ENCODE data around the gene B3GAT1.
A peak's percentile ranks its signal among the peaks of the same experiment; 100 is the strongest.
"Not testable (repeated sequence)": the region's sequence is repeated elsewhere in the genome, so short reads cannot be mapped to it uniquely, and the experiment has no call there.

B3GAT1 gene

GRCh38 chr11:134349109-134349801 is 62.8 kb downstream of the B3GAT1 start:
- no peak for DNase-seq

- DNase-seq, result no peak
Observed at GRCh38 chr11:134347441-134347840, 64.6 kb downstream of the B3GAT1 start.

GRCh38 chr11:134346976-134347350 is 65.1 kb downstream of the B3GAT1 start:
- DNase-seq, result no peak

- no peak for DNase-seq
Observed at GRCh38 chr11:134346101-134346975, 65.7 kb downstream of the B3GAT1 start.

- DNase-seq, result no peak
Observed at GRCh38 chr11:134345237-134345550, 66.8 kb downstream of the B3GAT1 start.

GRCh38 chr11:134344497-134345236 is 67.4 kb downstream of the B3GAT1 start:
- DNase-seq, result not testable (repeated sequence)

GRCh38 chr11:134343646-134344045 is 68.4 kb downstream of the B3GAT1 start:
- no peak for DNase-seq

GRCh38 chr11:134342572-134343340 is 69.3 kb downstream of the B3GAT1 start:
- DNase-seq, result no peak

- DNase-seq, result no peak
Observed at GRCh38 chr11:134341805-134342571, 70.1 kb downstream of the B3GAT1 start.

GRCh38 chr11:134340354-134340964 is 71.6 kb downstream of the B3GAT1 start:
- no peak for DNase-seq

GRCh38 chr11:134339756-134340155 is 72.3 kb downstream of the B3GAT1 start:
- DNase-seq, result no peak

- no peak for DNase-seq
Observed at GRCh38 chr11:134338654-134339053, 73.4 kb downstream of the B3GAT1 start.

GRCh38 chr11:134338068-134338467 is 74.0 kb downstream of the B3GAT1 start:
- DNase-seq, result no peak

- DNase-seq, result no peak
Observed at GRCh38 chr11:134337051-134337450, 75.0 kb downstream of the B3GAT1 start.

GRCh38 chr11:134334796-134335571 is 77.1 kb downstream of the B3GAT1 start:
- DNase-seq, result no peak

GRCh38 chr11:134333946-134334345 is 78.1 kb downstream of the B3GAT1 start:
- no peak for DNase-seq

- no peak for DNase-seq
Observed at GRCh38 chr11:134333312-134333711, 78.7 kb downstream of the B3GAT1 start.

GRCh38 chr11:134332782-134333181 is 79.3 kb downstream of the B3GAT1 start:
- DNase-seq, result no peak

- DNase-seq, result no peak
Observed at GRCh38 chr11:134332189-134332631, 79.8 kb downstream of the B3GAT1 start.

- DNase-seq, result peak; percentile 79
Observed at GRCh38 chr11:134331354-134332188, 80.5 kb downstream of the B3GAT1 start, which contains the start of gene GLB1L2. TSS of gene GLB1L2 (plus strand) at chr11:134331988. CDS start at chr11:134332062, 74 bp downstream.

Data from stimulated activated CD8-positive, alpha-beta memory T cell treated with anti-CD3 and anti-CD28 coated beads, Interleukin-4, amount 100 ng/mL, for 48 hours (primary cell).